Cerebellar cortex (tissue), 1 donor: ENCODE data around the gene TMEM176A.

Experiments
- DNase-seq: peaks from one replicate; pipeline ENCODE4 v3.0.0-alpha.2; 2015; ENCODE audit warnings: low spot score

TMEM176A gene

DNA sequence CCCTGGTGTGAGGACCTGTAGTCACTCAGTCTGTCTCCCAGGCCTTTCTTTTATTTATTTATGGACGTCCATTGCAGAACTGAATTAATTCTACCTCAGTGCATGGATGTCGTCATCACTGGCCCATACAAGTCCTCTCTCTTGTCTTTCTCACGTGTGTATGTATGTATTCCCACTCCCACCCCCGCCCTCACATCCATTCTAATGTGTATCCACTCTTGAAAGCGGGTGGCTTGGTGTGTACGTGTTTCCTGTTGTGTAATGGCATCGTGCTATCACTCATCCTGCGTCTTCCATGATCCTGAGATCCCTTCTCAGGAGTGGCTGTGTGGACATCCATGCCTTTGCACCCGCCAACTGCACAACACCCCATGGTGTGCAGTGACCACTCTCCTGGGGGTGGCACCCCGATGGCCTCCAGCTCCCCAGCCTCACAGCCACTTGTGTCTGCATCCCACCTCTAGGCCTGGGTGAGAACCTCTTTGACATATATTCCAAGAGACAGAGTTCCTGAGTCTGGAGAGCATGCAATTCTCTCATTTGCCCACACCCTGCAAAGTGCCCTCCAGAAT, 48.7 kb downstream of the TMEM176A start:
- no peak for DNase-seq

DNA sequence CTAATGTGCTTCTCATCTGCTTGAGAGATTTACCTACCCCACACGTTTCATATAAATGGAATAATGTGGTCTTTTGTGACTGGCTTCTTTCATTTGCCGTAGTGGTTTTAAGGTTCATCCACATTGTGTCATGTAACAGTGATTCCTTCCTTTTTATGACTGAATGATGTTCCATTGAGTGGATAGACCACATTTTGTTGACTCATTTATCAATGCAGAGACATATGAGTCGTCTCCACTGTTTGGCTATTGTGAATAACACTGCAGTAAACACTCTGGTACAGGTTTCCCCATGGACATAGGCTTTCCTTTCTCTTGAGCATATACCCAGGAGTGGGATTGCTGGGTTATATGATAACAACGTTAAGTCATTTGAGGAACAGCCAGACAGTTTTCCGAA, 49.7 kb downstream of the TMEM176A start:
- DNase-seq: no peak

- no peak for DNase-seq
Measured at GRCh38 chr7:150851492-150852370, 51.2 kb downstream of the TMEM176A start.

DNA sequence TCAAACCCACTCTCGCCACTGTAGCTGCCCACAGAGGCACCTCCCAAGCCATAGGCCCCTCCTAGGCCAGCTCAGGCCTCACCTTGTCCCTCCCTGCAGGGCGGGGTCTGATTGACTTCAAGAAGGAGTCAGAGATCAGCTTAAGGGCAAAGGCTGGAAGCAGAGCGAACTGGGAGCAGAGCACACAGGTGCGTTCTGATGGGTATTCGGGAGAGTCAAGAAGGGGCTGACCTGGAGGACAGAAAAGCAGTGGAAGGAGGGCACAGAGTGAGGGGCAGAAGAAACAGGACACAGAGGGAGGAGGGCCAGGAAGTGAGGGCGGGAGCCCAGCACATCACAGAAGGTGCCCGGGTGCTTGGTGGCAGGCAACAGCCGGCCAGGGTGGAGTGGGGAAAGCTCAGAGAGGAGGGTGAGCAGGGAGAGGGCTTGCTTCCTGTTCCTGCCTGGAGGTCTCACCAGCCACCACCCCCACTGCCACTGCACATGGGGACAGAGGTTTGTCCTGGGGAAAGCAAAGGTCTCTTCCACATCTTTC, 51.9 kb downstream of the TMEM176A start, which contains the start of gene AOC1:
AOC1 (plus strand) TSS at position 147 of the 535 bp plus-strand sequence. CDS start 3,954 bp downstream, outside the sequence.
- DNase-seq: no peak

GRCh38 chr7:150854066-150855000, 53.8 kb downstream of the TMEM176A start:
- DNase-seq: no peak
